ENCODE results near the gene RALY.
A peak's percentile ranks its signal among the peaks of the same experiment; 100 is the strongest.

The RALY gene

DNA sequence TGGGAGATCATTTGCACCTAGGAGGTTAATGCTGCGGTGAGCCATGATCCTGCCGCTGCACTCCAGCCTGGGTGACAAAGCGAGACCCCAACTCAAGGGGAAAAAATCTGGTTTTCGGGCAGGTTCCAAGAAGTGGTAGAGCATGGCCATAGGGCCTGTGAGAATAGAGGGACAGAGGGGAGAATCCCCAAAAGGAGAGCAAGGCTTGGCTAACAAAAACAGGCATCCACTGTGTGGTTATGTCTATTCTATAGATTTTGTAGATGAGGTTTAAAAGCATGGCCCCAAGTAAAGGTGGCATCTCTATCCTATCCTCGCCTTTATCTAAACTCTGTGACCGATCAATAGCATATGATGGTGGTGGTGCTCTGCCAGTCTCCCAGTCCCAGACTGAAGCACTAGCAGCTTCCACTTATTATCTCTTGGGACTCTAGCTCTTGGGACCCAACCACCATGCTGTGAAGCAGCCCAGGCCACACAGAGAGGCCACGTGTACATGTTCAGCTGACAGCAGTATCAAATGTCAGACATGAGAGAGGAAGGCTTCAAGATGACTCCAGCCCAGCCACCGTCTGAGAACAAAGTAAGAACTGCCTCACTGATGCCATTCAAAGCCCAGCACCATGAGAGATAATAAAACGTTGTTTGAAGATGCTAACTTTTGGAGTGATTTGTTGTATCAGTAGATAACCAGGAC is 90.7 kb downstream of the RALY start:
- no peak for DNase-seq

DNA sequence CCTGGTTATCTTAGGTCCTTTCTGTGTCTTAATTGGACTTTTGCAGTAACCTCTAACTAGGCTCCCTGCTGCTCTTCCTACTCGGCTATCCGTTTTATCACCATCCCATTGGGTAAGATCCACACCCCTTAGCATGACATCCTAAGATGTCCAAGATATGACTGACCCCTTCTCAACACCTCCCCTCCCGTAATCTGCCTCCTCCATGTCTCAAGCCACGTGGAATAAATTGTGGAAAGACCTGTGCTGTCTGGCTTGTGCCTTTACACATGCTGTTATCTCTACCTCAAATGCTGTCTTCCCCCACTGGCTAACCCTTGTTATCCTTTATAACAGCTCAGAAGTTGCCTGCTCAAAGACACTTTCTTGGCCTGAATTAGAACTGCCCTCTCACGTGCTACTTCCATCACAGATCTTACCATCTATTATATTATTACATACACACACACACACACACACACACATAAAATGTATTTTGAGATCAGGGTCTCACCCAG is 91.9 kb downstream of the RALY start:
- no peak for DNase-seq

DNA sequence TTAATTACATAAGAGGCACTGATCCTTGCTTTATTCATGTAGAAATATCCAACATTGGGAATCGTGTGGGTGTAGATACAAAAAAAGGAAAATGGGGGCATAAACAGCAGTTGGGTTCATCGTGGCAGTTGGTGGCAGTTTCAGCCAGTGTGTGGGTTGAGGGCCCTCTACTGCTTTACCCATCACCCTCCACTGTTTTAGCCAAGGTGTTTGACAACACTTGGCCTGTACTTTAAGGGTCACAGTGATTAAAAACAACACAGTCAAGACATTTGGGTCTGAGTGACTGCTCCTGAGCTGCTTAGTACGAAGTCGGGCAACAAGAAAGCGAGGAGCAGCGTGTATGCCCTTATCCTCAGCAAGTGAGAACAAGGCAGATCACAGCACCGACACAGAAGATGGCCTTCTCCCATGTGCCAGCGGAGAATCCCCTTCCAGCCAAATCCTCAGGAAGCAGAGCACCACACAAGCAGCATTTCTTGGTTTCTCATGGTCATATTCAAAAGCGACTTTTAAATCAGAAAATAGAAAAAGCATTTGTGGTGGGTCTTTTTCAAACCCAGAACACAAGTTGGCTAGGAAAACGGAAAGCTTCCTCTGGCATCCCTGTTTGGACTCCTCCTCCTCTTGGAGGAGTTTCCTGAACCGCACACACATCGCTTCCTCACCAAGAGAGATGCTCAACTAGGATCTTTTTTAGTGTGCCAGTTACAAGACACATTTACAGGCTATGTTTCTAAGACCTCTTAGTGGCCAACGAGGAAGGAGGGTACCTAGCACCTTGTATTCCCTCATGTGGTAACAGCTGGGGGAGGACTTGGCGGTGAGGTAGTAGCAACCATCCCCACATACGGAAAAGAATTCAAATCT is 94.8 kb downstream of the RALY start:
- no peak for DNase-seq

DNA sequence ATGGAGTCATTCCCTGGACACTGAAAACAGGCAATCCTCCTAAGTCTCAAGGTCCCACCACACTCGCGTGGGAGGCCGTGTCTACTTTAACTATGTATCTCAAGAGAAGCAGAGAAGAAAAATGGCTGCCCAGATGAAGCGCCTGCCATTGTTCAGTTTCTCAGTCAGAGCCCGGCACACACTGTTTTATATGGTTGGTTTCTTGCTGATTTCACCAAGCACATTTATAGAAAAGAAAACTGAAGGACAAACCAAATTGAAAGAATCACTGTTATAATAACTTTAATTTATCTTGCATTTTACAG is 95.4 kb downstream of the RALY start:
- DNase-seq = peak; percentile 4

DNA sequence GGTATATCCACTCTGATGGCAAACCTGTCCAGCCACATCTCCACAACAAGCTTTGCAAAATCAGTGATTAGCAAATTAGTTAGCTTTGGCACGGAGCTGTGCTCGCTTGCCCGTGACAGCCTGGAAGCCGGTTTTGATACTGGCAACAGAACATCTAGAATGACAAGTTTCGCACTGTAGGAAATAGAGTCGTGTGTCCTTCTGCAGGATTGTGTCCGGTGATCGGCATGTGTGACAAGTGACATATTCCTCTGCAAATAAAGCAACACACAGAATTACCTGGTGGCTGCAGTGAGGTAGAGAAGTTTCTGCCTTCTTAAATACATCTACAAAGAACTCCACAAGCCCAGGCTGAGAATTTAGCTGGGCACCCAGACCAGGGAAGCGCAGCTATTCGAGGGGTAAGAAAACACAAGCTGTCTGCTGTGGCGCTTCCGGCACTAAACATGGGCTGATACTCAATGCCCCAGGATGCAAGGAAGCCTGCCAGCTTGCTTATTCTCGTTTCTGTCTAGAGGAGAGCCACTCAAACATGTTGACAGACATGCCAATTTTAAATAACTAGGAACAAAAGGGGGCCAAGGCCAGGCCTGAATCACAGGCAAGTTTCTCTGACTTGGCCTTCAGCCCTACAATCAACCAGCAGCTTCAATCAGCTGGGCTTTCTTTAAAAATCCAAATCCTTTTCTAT is 96.1 kb downstream of the RALY start:
- DNase-seq = peak; percentile 63

DNA sequence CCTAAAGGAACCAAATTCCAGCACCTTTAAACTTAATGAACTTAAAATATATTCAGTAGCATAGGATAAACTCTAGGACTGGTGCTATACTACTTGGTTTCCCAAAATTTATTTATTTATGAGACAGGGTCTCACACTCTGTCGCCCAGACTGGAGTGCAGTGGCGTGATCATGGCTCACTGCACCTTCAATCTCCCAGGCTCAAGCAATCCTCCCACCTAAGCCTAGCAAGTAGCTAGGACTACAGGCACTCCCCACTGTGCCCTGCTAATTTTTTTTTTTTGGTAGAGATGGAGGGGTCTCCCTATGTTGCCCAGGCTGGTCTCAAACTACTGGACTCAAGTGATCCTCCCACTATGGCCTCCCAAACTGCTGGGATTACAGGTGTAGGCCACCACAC is 96.9 kb downstream of the RALY start:
- DNase-seq = no peak

DNA sequence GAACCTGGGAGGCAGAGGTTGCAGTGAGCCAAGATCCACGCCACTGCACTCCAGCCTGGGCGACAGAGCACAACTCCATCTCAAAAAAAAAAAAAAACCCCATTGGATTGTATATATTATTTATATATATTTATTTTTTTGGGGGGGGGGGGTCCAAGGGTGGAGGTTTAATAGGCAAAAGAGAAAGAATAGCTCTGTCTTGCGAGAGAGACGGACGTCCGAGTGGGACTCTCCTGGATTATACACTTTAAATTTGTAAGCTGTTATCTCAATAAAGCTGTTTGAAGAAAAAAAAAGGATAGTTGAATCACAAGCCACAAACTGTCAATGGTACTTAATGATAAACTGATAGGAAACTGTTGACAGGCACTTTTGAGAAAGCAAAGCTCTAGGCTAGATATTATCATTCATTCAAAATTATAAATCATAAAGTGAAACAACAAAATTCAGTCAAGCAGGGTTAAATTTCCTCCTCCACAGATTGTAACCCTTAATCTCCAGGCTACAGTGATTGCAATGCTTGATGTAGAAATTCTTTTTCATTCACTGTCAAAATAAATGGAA is 98.0 kb downstream of the RALY start:
- DNase-seq = no peak

DNA sequence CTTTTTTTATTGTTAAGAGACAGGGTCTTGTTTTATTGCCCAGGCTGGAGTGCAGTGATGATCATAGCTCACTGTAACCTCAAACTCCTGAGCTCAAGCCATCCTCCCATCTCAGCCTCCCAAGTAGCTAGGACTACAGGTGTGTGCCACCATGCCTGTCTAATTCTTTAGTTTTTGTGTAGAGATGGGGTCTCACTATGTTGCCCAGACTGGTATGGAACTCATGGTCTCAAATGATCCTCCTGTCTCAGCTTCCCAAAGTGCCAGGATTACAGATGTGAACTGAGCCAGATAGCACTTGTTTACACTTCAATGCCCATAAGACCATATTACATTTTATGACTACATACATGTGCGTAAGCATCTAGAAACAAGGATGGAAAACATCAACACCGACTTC is 100.2 kb downstream of the RALY start:
- DNase-seq = no peak

DNA sequence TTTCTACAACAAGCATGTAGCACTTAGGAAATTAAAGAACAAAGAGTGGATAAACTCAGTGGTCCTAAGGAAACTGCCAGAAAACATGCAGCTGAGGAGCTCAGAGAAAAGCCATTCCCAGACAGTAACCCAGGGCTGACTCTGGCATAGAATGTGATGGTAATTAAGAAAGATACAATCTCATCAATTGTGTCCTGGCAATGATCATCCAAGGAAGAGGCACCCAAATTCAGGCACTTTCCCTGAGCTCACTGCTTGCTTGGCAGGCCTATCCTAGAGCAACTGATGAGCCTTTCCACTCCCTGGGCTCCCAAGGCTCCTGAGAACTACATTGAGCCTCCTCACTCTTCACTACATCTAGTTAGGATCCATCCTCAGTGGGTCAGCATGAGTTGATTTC is 102.1 kb downstream of the RALY start:
- no peak for DNase-seq

DNA sequence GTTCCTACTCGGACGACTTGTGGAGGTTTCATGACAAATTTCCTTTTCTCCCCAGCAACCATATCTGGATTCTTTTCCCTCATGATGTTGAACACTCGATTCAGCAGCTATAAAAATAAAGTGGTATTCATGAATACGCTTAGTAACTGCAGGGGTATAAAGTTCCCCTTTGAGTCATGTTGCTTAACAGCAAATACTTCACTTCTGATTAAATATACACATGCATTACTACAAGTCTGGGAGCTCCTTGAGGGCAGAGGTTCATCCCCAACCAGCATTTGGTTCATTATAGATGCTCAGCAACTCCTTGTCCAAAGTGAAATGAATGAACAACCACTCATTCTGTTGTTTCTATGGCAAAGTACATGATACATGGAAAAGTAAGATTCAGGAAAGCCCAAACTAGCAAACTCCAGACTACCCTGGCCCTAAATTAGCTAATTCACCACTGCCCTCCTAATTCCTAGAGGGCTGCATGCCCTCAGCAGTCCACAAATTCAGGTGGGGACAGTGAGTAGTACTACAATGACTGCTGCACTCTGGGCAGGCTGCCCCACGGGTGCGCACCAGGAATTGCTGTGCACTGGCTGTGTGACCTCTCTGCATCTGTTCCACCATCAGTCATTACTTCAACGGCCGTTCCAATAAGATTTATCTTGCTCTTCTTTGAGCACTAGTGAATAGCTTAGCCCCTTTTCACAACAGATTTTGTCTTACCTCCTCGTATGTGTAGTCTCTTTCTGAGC is 103.2 kb downstream of the RALY start:
- no peak for DNase-seq

DNA sequence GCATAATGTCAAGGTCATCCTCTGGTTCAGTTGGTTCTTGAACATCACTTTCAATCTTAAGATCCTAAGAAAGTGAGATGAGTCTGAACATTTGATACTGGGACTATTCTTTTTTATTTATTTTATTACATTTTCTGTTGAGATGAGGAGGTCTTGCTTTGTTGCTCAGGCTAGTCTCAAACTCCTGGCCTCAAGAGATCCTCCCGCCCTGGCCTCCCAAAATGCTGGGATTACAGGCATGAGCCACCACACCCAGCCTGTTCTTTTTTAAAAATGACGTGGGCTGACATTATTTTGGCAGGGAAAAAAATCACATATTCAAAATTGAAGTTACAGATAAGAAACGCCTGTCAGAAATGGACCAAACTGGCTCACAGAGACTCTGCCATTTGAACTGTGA is 104.9 kb downstream of the RALY start:
- DNase-seq = no peak

DNA sequence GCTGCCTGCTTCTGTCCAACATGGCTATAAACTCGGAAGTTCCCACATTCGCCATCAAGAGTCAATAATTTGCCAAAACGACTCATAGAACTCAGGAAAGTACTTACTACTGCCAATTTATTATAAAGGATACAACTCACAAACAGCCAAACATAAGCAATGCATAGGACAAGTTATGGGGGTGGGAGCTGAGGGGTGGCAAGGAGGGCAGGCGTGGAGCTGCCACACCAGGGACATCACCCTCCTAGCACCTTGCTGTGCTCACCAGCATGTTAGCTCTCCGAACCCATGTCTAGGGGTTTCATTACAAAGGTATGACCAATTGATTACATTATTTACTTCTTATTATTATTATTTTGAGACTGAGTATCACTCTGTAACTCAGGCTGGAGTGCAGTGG is 106.0 kb downstream of the RALY start:
- DNase-seq = no peak

DNA sequence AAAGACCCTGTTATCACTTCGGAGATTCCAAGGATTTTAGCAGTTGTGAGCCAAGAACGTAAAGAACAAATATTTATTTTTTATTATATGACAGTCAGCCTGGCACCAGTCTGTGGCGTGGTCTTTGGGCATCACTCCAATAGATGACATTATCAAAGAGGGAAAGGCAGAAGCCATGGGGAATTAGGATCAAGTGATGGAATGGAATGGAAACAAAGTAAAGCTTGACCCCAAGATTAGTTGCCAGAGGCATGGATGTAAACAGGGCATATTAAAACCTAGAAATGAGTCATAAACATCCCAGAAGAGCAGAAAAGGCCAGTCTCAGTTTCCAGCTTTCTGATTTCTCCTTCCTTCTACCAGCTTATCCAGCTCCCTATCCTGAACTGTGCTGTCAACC is 106.9 kb downstream of the RALY start:
- DNase-seq = no peak

DNA sequence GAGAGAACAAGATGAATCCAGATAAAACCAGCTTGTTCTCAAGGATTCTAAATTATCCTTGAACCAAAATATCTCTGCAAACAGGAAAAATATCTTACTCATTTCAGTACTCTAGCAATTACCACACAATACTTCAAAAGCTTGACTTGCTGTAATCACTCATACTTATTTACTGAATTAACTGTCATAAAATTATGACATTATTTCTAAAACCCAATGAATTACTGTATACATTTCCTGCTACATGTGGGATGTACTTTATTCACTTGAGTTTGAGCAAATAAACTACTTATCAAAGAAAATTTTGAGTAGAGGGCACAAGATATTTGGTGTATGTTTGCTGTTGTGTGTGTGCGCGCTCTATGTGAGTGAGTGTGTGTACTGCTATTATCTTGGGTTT is 108.6 kb downstream of the RALY start:
- no peak for DNase-seq

DNA sequence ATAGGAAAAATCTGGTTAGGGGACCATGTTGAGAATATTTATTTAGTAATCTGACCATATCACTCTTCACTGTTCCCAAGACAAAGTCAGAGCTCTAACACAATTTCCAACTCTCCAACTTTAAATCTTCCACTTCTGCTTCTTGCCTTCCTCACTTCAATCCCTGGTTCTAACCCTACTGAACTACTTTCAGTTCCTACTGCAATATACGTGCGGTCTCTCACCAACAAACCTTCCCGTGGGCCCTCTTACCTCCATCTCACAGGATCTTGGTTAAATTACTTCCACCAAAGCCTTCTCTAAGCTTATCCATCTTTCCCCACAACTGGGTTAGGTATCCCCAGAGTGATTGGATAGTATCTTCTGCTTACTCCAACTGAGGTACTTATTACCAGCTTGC is 110.3 kb downstream of the RALY start:
- DNase-seq = no peak

DNA sequence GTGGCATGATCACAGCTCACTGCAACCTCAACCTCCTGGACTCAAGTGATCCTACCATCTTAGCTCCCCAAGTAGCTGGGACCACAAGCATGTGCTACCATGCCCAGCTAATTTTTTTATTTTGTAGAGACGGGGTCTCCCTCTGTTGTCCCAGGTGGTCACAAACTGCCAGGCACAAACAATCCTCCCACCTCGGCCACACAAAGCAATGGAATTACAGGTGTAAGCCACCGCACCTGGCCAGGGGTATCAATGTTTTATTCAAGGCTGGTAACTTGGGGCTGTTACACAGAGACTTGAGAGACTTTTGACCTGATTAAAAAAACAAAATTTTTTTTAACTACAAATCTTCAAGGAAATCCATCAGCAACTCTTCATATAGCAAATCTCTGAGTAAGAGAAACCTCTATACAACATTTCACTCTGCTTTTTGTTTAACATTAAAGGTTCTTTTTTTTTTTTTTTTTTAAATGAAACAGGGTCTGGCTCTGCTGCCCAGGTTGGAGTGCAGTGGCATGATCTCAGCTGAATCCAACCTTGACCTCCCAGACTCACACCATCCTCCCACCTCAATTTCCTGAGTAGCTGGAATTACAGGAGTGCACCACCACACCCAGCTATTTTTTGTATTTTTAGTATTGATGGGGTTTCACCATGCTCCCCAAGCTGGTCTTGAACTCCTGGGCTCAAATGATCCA is 112.4 kb downstream of the RALY start:
- no peak for DNase-seq

DNA sequence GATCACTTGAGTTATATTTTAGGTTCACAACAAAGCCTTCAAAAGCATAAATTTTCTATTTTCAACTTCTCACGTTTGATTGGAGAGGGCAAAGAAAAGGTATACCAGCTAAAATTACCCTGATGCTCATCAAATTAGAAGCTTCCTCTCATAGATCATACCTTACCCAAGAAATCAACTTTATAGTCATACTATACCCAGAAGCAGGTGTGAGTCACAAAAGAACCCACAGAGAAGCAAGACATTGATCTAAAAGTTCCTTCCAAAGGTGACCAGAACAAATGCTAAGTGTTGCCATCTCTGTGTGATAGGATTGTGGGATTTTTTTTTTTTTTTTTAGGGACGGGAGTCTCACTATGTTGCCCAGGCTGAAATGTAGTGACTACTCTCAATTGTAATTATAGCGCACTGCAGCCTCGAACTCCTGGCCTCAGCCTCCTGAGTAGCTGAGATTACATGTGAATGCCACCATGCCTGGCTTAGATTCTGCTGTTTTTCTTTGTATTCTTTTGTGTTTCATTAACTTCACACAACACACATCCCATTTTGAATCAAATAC is 115.0 kb downstream of the RALY start:
- no peak for DNase-seq

DNA sequence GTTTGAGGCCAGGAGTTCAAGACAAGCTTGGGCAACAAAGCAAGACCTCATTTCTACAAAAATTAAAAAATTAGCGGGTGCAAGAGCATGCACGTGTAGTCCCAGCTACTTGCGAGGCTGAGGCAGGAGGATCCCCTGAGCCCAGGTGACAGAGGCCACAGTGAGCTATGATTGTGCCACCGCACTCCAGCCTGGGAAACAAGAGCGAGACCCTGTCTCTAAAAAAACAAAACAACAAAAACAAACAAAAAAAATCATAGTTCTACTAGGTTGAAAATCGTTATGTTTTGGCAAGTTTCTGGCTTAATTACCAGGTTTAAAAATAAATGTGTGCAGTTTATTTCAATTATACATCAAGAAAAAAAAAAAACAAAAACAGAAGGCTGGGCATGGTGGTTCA is 115.7 kb downstream of the RALY start:
- DNase-seq = no peak

DNA sequence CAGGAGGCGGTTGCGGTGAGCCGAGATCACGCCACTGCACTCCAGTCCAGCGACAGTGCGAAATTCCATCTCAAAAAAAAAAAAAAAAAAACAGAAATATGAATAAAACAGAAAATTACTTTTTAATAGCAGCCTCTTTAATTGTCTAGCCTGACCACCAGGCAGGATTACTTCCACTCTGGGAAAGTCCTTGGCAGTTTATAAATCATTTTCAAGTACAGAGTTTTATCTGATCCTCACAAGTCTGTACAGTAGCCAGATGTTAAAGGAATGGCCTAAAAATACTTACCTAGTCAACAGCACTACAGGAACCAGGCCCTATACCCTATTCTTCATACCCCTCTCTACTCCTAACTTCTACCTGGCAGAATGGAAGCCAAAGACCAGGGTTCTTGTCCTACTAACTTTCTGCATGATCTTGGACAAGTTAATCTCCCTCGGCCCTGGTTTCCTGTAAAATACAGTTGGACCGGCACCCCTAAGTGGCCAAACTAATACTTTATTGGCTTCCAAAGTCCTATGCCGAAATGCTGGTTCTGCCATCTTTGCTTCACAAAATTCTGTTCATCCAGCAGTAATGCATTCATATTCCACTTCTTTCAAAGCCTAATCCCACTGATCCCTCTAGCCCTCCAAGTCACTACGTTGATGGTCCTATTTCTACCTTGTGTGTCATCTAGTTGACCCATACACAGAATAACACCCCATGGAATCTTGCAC is 116.5 kb downstream of the RALY start:
- no peak for DNase-seq

DNA sequence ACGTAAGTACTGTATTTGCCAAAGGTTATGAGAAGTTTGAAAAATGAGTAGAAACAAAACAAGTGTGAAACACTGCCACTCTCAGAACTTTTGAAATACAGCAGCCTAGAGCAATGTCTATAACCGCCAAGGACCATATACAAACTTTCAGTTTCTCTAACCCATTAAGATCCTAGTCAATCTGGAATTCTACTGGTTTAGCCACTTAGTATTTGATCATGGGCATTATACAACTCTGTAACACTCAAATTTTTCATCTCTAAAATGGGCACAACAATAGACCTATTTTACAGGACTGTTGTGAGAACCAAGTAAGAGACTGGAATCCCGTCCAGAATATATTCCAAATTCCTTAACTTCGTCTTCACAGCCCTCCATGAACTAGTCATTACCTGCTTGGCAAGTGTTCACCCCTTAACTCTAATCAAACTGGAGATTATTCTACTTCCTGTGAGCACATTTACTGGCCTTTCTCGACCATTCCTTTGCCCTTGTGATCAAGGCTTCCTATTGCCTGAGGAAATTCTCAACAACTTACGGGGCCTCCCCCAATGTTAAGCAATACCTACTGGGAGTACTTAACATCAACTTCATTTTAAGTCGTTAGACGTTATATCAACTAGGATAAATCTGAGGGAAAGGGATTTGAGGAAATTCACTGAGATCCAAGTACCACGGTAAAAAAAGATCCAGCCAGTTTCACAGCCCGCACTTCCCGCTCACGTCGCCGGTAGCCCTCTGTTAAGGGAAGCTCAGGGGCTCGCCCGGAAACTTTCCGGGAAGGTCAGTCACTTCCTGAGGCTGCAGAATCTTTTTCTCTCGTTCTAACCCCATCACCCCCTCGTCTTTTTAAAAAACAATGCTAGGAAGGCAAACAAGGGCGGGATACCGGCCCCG is 117.3 kb downstream of the RALY start:
- peak; percentile 5 for DNase-seq

All from DMS79 treated with DMSO at 0.1 percent for 48 hours (cell line).